ENCODE data around the gene HIRIP3.

DNA sequence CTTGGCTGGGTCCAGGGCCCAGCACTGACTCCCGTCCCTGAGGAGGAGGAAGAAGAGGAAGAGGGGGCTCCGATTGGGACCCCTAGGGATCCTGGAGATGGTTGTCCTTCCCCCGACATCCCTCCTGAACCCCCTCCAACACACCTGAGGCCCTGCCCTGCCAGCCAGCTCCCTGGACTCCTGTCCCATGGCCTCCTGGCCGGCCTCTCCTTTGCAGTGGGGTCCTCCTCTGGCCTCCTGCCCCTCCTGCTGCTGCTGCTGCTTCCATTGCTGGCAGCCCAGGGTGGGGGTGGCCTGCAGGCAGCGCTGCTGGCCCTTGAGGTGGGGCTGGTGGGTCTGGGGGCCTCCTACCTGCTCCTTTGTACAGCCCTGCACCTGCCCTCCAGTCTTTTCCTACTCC, 8.5 kb downstream of the HIRIP3 start:
- TF ChIP-seq, protein P1, sequence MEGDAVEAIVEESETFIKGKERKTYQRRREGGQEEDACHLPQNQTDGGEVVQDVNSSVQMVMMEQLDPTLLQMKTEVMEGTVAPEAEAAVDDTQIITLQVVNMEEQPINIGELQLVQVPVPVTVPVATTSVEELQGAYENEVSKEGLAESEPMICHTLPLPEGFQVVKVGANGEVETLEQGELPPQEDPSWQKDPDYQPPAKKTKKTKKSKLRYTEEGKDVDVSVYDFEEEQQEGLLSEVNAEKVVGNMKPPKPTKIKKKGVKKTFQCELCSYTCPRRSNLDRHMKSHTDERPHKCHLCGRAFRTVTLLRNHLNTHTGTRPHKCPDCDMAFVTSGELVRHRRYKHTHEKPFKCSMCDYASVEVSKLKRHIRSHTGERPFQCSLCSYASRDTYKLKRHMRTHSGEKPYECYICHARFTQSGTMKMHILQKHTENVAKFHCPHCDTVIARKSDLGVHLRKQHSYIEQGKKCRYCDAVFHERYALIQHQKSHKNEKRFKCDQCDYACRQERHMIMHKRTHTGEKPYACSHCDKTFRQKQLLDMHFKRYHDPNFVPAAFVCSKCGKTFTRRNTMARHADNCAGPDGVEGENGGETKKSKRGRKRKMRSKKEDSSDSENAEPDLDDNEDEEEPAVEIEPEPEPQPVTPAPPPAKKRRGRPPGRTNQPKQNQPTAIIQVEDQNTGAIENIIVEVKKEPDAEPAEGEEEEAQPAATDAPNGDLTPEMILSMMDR (IDR thresholded peaks at IDR 0.05; ENCODE audit: low read length) = no peak
- TF ChIP-seq EZH2 (optimal IDR thresholded peaks at IDR 0.05; ENCODE audit: low read depth, low read length) (no peak), EZH2phosphoT487 (IDR thresholded peaks at IDR 0.05; ENCODE audit: low read length) (no peak)
